Midbrain (tissue), 1 donor: ENCODE measurements around the gene DOK1.

ENCODE experiments used
- DNase-seq: peaks from one replicate; lab custom pipeline; 2025; lab: John Stamatoyannopoulos, UW

DOK1 gene

GRCh38 chr2:74569686-74570085 is 15.2 kb downstream of the DOK1 start:
- no peak for DNase-seq

- no peak for DNase-seq
These were observed 16.5 kb downstream of the DOK1 start for GRCh38 chr2:74571058-74571457.

GRCh38 chr2:74572178-74572925 is 17.8 kb downstream of the DOK1 start:
- no peak for DNase-seq

- peak; percentile 11 for DNase-seq
These were observed 19.4 kb downstream of the DOK1 start for GRCh38 chr2:74573747-74574562.

- DNase-seq = no peak
These were observed 20.8 kb downstream of the DOK1 start for GRCh38 chr2:74575320-74575719.

GRCh38 chr2:74576211-74576862 is 21.8 kb downstream of the DOK1 start:
- DNase-seq = no peak

GRCh38 chr2:74576863-74577229 is 22.3 kb downstream of the DOK1 start:
- DNase-seq = peak; percentile 27

- DNase-seq = no peak
These were observed 22.9 kb downstream of the DOK1 start for GRCh38 chr2:74577448-74577847.

GRCh38 chr2:74578408-74578807 is 23.9 kb downstream of the DOK1 start:
- DNase-seq = no peak

- DNase-seq = no peak
These were observed 26.9 kb downstream of the DOK1 start for GRCh38 chr2:74581463-74581862.

GRCh38 chr2:74582184-74582583 is 27.7 kb downstream of the DOK1 start:
- no peak for DNase-seq

- no peak for DNase-seq
These were observed 29.0 kb downstream of the DOK1 start for GRCh38 chr2:74583504-74583903.

- DNase-seq = no peak
These were observed 29.6 kb downstream of the DOK1 start for GRCh38 chr2:74584088-74584645.

- DNase-seq = peak; percentile 14
These were observed 31.1 kb downstream of the DOK1 start for GRCh38 chr2:74585406-74586185.

GRCh38 chr2:74587664-74588277 is 33.3 kb downstream of the DOK1 start:
- DNase-seq = peak; percentile 77

- no peak for DNase-seq
These were observed 34.1 kb downstream of the DOK1 start for GRCh38 chr2:74588664-74589063.

GRCh38 chr2:74593826-74594772 is 39.6 kb downstream of the DOK1 start:
- no peak for DNase-seq

GRCh38 chr2:74596584-74596983 is 42.1 kb downstream of the DOK1 start:
- no peak for DNase-seq

GRCh38 chr2:74597410-74597809 is 42.9 kb downstream of the DOK1 start:
- DNase-seq = no peak

- DNase-seq = no peak
These were observed 45.2 kb downstream of the DOK1 start for GRCh38 chr2:74599676-74600075.
